GM19397 (cell line): ENCODE measurements around the gene NAV2.

Experiments
- ATAC-seq: cut with Tn5 transposase; IDR thresholded peaks from one replicate; pipeline ENCODE4 v1.9.1; 2021; ENCODE audit warnings: mild to moderate bottlenecking, moderate library complexity; ENCODE audit not compliant: unreplicated experiment

The NAV2 gene

DNA sequence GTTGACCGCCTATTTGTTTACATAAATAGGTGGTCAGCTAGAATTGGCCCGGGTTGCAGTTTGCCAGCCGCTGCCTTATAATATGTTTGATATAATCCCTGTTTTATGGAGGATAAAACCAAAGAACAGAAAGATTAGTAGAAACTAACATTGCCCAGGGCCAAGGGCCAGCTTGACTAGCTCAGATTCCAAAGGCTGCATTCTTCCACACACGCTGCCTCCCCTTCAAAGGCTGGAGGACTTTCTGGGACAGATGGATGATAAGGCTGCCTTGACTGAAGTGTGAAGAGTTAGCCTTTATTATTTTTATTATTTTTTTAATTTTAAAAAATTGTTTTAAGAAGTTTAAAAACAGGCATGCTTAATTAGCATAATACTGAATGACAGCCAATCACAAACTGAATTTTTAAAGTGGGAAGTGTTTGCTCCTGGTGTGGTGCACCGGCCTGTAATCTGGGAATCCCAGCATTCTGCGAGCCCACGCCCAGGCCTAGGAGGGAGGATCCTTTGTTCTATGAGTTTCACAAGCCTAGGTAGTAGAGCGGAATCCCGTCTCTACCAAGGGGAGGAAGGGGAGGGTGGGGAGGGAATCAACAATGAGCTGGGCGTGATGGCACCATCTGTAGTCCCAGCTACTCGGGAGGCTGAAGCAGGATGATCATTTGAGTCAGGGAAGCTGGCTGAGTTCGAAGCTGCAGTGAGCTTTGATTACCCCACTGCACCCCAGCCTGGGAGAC, 114.9 kb downstream of the NAV2 start:
- ATAC-seq = no peak

DNA sequence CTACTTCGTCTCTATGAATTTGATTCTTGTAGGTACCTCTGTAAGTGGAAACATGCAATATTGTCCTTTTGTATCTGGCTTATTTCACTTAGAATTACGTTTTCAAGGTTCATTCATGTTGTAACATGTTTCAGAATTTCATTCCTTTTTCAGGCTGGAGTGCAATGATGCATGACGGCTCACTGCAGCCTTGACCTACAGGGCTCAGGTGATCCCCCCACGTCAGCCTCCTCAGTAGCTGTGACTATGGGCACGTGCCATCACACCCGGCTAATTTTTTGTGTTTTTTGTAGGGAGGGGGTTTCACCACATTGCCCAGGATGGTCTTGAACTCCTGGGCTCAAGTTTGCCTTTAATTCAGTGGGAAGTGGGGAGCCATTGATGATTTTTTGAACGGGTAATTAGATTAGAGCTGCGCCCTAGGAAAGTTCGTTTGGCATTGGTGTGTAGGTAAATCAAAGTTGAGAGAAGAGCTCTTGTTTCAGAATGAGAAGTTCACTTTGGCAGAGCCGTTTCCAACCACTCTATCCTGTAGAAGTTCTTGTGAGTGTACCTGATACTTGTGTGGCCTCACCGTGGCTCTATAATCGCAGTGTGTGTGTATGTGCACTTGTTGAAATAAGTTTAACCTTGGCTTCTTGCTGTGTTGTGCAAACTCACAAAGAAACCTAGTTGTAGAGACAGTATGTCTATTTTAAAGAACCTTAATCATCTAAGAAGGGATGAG, 115.9 kb downstream of the NAV2 start:
- ATAC-seq = no peak

DNA sequence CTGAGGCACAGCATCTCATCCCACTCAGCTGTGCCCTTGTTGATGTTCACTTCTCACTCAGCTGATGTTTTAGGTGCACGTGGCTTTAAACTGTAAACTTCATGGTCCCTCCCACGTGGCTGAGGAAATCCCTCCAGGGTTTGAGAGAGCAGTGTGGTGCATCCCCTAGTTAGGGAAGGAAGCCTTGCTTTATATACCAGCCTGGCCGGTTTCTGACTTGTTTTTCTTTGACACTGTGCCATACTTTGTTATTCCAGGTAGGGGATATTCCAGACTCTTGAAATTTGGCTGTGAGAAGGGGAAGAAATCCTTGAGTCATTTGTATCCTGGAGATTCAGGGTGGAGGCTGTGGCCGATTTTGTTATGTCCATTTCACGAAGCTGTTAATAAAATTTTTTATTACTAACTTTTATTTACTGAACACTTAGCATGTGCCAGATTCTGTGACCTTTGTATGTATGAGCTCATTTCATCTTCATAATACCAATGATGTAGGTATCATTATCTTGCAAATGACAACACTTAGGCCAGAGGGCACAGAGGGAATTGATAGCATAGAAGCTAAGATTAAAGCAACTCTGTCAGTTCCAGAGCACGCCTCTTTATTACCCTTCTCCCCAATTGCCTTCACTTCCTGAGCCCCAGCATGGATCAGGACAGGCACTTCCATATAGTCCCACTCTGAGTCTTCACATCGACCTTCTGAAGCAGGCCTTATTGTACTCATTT, 116.6 kb downstream of the NAV2 start:
- ATAC-seq = no peak

DNA sequence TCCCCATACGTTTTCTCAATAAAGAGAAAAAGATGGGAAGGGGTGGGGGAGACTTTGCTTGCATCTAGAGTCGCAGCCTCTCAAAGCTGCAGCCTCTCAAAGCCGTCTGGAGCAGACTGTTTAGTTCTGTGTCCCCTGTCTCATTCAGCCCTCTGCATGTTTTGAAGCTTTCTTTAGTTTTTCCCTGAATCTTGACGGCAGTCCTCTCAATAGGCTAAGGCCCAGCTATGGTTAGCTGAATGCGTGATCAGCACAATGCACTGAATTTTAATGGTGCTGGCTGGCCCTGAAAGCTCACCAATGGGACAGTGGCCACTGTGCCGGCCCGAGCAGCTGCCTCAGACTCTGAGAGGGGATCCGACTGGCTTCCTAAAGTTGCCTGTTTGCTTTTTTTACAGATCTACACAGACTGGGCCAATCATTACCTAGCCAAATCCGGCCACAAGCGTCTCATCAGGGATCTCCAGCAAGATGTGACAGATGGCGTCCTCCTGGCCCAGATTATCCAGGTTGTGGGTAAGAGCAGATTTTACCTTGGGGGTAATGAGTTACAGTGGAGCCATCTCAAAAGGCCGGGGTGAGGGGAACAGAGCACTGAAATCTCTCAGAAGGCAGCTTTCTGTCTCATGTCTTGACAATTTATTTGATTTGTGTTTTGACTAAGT, 119.6 kb downstream of the NAV2 start:
- ATAC-seq = no peak

DNA sequence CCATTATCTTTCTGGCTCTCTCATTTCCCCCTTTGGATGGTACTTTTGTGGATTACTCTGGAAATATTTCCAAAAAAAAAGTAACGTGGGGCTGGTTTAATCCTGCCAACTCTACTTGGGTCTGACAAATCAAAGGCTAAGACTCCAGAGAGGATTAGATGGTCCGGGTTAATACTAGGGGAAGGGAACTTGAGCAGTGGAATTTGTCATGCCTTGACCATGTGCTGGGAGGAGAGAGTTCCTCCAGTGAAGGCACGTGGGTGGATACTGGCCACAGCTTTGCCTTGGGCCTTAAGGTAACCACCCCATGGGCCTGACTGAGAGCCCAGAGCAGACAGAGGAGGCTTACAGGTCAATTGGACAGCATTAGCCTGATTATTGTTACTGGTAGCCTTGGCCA, 120.3 kb downstream of the NAV2 start:
- no peak for ATAC-seq

DNA sequence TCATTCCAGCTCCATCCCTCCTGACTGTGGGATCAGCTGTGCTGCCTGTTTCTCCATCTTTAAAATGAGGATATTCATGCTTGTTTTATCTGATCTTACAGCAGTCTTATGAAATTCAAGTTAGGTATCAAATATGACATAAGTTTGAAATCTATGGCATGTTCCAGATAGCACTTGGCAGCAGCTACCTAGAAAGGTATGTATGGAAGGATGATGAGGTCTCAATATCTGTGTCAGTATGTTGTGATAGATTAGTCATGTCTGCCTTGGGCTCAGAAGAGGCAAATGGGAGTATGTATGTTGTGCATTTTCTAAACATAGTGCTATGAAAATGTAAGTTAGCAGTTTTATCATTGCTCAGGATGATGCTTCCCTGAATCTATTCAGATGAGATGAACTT, 122.1 kb downstream of the NAV2 start:
- ATAC-seq = no peak

DNA sequence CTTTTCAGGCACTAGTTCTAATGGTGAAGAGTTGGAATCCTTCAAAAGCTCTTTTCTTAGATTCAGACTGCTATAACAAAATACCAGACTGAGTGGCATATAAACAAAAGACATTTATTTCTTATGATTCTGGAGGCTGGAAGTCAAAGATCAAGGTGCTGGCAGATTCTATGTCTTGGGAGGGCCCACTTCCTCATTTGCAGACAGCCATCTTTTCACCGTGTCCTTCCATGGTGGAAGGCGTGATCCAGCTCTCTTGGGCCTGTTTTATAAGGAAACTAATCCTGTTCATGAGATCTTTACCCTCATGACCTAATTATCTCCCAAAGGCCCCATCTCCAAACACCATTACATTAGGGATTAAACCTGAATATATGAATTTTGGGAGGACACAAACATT, 124.0 kb downstream of the NAV2 start:
- no peak for ATAC-seq

DNA sequence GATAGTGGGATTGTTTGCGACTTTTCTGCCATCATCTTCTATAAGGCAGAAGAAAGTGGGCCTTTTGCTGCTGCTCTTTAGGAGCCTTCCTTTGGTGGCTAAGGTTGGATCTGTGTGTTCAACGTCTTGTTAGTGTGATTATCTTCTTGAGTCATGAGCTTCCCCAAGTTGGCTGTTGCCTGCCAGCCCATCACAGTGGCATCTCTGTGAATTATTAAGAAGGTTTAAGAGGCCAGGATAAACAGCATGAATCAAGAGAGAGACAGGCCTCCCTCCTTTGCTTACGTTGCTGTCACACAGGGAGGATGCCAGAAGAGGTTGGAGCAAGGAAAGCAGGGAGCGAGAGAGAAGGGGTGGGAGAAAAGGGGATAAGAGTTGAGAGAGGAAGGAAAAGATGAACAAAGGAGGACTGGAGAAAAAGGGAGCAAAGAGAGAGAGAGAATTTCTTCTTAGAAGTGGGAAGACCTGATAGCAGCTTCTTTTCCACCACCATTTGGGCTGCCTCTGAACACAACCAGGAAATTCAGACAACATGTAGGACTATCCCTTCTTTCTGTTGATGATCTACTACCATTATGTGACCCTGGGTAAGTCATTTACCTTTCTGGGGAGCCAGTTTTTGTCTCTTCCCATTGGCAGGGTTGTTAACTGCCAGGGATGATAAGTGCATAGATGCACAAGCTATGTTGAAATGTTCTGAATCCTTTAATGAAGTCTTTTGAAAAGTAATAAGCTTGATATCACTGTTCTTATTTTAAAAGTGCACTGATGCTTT, 126.5 kb downstream of the NAV2 start:
- no peak for ATAC-seq

DNA sequence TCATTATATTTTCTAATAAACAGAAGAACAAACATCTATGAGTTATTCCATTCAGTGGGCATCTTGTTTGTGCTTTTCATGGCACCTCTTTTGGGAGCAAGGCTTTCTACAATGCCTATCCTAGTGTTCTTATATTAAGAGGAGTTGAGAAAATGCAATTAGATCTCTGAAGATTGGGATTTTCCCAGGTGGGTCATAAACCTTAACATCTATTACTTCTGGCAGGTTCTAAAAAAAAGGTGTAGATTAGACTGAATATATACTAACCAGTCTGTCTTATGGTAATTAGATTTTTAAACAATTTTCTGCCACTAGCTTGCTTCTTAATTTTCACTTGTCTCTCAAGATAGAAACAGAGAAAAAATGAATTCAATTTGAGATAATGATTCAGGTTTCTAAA, 128.3 kb downstream of the NAV2 start:
- no peak for ATAC-seq

DNA sequence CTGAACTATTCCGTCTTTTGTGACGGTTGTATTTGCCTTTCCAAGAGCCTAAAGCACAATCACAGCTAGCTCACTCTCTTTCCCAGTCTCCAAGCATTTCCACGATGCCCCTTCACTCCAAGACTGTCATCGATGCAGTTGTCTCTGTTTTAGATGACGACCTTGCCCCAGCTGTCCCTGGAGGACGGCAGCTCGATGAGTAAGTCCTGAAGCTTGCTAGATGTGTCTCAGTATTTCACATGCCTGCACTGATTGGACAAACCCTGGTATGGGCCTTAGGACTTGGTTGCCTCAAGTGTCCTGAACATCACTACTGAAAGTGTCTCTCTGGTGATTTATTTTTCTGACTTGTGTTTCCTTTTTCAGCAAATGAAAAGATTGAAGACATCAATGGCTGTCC, 129.9 kb downstream of the NAV2 start:
- no peak for ATAC-seq

DNA sequence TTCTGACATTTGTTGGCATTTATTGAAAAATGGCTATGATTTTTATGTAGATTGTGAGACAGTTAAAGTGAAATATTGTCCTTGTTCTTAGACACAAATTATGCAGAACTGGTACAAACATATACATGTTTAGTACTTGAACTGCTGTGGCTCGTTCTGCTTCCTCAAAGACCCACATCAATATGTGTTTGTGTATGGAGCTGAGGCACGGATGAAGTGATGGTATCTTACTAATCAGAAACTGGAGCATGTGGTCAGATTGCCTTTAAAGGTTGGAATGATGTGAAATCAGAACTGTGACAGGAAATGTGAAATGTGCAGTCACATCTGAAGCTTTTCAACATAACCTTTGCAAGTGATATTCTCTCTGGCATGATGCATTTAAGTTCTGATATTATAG, 130.4 kb downstream of the NAV2 start:
- ATAC-seq = no peak

DNA sequence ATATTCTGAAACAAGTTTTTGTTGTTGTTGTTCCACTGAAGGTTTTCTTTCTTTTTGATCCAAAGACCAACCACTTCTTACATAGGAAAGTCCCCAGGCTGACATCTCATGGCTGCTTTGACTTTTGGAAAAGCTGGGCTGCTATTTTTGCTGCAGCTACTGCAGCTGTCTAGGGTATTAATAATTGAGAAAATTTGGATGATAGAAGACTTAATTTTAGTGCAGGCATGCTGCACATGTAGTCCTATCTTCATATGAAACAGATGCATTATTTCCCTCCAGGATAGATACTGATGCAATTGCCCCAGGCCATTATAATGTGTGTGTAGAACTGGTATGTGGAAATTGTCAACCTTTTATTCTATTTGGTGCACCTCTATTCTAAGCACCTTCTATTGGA, 131.4 kb downstream of the NAV2 start:
- no peak for ATAC-seq

DNA sequence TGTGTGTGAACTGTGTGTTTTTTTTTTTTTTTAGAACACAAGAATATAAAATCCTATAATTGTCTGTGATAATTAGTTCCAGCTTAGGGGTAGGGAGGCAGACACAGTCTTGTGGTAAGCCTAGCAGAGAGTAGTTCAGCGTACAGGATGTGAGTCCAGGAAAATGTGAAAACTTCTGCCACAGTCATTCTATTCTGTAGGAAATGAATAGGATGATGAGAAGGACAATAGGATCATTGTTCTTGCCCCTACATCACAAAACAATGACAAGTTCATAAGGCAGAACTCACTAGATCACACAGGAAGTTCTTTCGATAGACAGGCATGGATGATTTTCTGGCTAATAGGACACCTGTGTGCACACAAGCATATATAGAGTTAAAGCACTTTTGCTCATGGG, 132.2 kb downstream of the NAV2 start:
- ATAC-seq = no peak

DNA sequence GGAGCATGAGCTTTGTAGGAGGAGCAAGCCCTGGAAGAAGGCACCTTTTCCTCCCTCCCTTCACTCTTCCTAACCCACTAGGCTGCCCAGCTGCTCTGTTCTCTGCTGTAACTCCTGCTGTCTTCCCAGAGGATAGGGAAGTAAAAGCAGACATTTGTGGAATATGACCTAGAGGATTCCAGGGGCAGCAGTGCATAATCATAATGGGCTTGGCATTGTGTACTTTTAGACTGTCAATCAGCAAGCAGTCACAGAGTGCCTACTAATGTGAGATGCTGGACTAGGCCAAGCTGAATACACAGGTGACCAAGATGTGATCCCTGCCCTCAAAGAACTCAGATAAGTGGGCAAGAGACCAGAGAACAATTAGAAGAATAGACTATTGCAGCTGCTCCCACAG, 133.0 kb downstream of the NAV2 start:
- ATAC-seq = no peak

DNA sequence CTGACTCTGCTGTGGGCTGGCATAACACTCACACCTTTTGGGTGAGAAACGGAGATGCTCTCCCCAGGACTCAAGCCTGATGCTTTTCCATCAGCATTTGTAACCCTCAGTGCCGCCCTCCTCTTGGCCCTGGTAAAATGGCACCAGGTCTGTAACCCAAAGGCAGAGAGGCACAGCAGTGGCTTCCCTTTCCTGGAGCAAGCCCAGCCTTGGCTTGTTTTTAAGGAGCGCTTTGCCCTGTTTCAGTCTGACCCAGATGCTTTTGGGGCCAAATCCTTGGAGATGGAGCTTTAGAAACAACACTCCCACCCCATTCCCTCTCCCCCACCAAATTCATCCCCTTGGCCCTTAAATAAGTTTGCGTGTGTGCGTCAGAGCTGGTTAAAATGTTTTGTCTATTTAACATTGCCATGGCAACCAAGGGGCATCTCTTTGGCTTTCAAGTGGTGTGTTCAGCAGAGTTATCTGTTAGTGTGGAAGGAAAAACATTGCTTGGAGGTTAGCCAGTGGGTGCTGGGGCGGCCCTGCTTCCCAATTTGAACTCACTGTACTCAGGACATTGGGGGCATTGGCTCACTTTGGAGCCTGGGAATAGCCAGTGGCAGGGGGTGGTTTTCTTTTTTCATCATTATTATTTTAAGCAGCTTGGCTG, 134.1 kb downstream of the NAV2 start:
- no peak for ATAC-seq

DNA sequence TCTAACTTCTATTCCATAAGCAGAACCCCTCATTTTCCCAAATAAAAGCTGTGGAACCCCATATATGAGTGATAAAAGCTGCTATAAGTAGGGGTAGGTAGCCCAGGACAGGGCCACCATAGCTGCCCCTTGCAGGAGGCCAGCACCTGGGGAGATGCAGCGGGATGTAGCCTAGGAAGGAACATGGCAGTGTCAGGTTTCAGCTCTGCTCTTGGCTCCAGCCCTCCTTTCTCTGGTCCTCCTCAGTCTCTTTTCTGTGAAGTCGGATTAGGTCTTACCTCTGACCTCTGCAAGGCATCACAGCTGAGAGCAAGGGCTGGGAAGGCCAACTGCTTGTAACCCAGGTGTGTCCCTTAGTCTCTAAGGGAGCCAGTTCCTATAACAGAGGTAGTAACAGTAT, 135.6 kb downstream of the NAV2 start:
- ATAC-seq = no peak

DNA sequence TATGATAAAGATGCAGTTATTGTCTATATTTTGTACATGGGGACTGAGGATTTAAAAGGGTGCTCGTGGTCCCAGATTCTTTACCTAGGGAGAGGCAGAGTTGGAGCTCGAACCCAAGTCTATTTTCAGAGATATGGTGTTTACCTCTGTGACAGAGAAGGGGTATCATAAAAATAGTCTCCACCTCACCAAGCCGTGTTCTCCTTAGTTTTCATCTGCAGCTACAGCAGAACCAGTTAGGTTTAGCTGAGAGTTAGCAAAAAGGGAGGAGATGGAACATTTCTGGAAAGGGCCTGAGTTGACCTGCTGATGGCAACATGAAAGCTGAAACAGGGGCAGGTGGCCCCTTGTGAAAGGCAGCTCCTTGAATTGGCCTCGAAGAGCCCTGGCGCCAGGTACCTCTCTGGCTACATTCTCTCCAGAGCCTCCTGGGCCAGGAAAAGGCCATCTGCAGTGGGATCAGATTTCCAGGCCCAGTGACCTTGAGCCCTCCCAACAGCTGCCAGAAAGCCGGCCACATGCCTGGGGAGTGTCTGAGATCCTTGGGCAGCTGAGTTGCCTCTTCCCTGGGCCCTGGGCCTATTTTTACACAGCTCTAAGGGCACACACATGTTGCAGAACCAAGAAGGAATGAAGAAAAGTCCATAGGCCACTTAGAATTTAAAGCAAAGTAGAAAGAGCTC, 136.6 kb downstream of the NAV2 start:
- no peak for ATAC-seq

DNA sequence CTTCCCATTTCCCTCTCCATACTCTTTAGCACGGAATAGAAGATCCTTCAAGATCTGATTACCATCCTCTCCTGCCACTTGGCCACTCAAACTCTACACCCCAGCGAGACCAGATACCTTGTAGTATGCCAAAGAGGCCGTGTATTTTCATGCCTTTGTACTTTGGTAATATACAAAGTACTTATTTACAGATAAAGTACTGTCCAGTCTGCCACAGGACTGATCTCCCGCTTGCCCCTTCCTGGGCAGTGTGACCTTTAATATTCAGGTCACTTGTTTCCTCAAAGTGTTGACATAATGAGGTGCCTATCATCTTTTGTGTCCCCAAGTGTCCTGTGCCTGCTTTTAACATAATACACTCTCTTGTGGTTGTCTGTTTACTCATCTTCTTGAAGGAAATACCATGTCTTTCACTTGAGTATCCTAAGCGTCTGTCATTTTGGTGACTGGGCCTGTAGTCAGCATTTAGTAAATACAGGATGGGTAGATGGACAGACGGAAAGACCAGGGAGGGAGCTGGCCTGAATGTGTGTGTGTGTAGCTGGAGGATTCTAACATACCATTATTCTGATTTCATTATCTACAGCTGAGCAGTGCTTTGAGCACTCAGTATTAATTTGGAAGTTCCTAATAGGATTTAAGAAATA, 137.4 kb downstream of the NAV2 start:
- no peak for ATAC-seq

DNA sequence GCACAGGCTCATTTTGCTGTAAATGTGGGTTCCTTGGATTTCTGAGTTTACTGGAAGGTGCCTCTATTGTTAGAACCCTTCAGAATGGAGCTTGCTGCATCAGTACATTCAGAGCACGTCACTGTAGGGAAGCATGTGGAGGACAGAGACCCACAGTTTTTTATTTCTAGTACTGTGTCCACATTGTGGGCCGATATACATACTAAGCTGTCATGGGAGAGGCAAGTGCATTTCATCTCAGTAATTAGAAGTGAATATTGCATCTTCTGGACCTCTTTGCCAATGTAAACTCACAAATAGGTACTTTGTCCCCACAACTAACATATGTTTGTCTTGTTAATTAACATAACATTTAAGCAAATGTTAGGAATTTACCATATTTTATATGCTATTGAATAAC, 139.7 kb downstream of the NAV2 start:
- ATAC-seq = no peak
